Effector CD8-positive, alpha-beta T cell (primary cell): Measurements from ENCODE around the gene WTIP.
"Not testable (repeated sequence)": the region's sequence is repeated elsewhere in the genome, so short reads cannot be mapped to it uniquely, and the experiment has no call there.

Source experiments
- DNase-seq: peaks from one replicate; lab custom pipeline; 2025; lab: John Stamatoyannopoulos, UW
- total RNA-seq, 4 experiments: gene quantifications; one replicate each; lab custom pipeline; 2026; lab: John Stamatoyannopoulos, UW

WTIP gene
- 0.68 to 1.3 (median 0.98) reads per million in 4 experiments for total RNA-seq

- no peak for DNase-seq
Observed at GRCh38 chr19:34480971-34481841, at the start of gene WTIP. Gene WTIP (plus strand): TSS chr19:34481758. CDS start chr19:34481975, 217 bp downstream.

- no peak for DNase-seq
Observed at GRCh38 chr19:34432797-34433196, 48.8 kb upstream of the WTIP start.

- DNase-seq: no peak
Observed at GRCh38 chr19:34436716-34437115, 44.8 kb upstream of the WTIP start.

- DNase-seq: no peak
Observed at GRCh38 chr19:34448191-34448590, 33.4 kb upstream of the WTIP start.

GRCh38 chr19:34452723-34453122, 28.8 kb upstream of the WTIP start:
- no peak for DNase-seq

- no peak for DNase-seq
Observed at GRCh38 chr19:34454091-34454490, 27.5 kb upstream of the WTIP start.

GRCh38 chr19:34454685-34455084, 26.9 kb upstream of the WTIP start:
- DNase-seq: no peak

- not testable (repeated sequence) for DNase-seq
Observed at GRCh38 chr19:34455783-34456480, 25.6 kb upstream of the WTIP start.

- DNase-seq: no peak
Observed at GRCh38 chr19:34457446-34457845, 24.1 kb upstream of the WTIP start.

GRCh38 chr19:34458677-34459076, 22.9 kb upstream of the WTIP start:
- DNase-seq: no peak

GRCh38 chr19:34459614-34460013, 21.9 kb upstream of the WTIP start:
- no peak for DNase-seq

GRCh38 chr19:34461375-34462100, 20.0 kb upstream of the WTIP start:
- DNase-seq: no peak

GRCh38 chr19:34464785-34465184, 16.8 kb upstream of the WTIP start:
- DNase-seq: not testable (repeated sequence)

- no peak for DNase-seq
Observed at GRCh38 chr19:34468409-34468808, 13.1 kb upstream of the WTIP start.

- DNase-seq: not testable (repeated sequence)
Observed at GRCh38 chr19:34469026-34469425, 12.5 kb upstream of the WTIP start.

- no peak for DNase-seq
Observed at GRCh38 chr19:34471906-34472700, 9.5 kb upstream of the WTIP start.

GRCh38 chr19:34474233-34474989, 7.1 kb upstream of the WTIP start:
- no peak for DNase-seq

- DNase-seq: no peak
Observed at GRCh38 chr19:34475026-34475974, 6.3 kb upstream of the WTIP start.

- DNase-seq: no peak
Observed at GRCh38 chr19:34475975-34476594, 5.5 kb upstream of the WTIP start.
